Dendritic cell treated with granulocyte-macrophage colony-stimulating factor and Interleukin-4, amounts not matched to agents 40 ng/mL and 50 ng/mL, for 4 days (primary cell): ENCODE data around the gene TSSK6.

ENCODE experiments used
- H3K27ac Mint-ChIP-seq: one replicate; pipeline ENCODE4 v1.8.0; 2022; ENCODE audit warnings: mild to moderate bottlenecking, mixed read lengths
- H3K27me3 Mint-ChIP-seq: one replicate; pipeline ENCODE4 v1.8.0; 2022; ENCODE audit warnings: mild to moderate bottlenecking, mixed read lengths
- H3K36me3 Mint-ChIP-seq: one replicate; pipeline ENCODE4 v1.8.0; 2022; ENCODE audit warnings: low read depth, mixed read lengths
- H3K4me1 Mint-ChIP-seq: one replicate; pipeline ENCODE4 v1.8.0; 2022; ENCODE audit warnings: low read depth, mixed read lengths
- H3K4me3 Mint-ChIP-seq: one replicate; pipeline ENCODE4 v1.8.0; 2022; ENCODE audit warnings: mild to moderate bottlenecking, moderate library complexity, mixed read lengths
- H3K9me3 Mint-ChIP-seq: one replicate; pipeline ENCODE4 v1.8.0; 2022; ENCODE audit warnings: mixed read lengths
- intact Hi-C: fragments of 100-400 bp; cut with micrococcal nuclease; formaldehyde crosslinking; loops from one replicate; pipeline ENCODE4 v1.15.0; 2022

The TSSK6 gene

GRCh38 chr19:19470579-19470978 lies 44.8 kb downstream of the TSSK6 start:
- intact Hi-C loops = loop anchor here (5.0 kb wide), 1 partner anchor 63 kb away; the partner anchor contains the start of gene GATAD2A
- Mint-ChIP-seq H3K27ac (peak overlapping the region; percentile 56), H3K9me3 (peaks cover 35% of the 10 kb centered on the region), H3K4me3 (no peak overlapping the region), H3K4me1 (peaks cover 54% of the 10 kb centered on the region), H3K27me3 (no peaks in the 10 kb centered on the region), H3K36me3 (peaks cover 73% of the 10 kb centered on the region)

GRCh38 chr19:19468424-19469050 lies 46.8 kb downstream of the TSSK6 start:
- no peak overlapping the region for H3K27ac Mint-ChIP-seq
- peaks cover 71% of the 10 kb centered on the region for H3K36me3 Mint-ChIP-seq
- intact Hi-C loops = no loop called here
- no peak overlapping the region for H3K4me3 Mint-ChIP-seq
- no peaks in the 10 kb centered on the region for H3K27me3 Mint-ChIP-seq
- peaks cover 55% of the 10 kb centered on the region for H3K4me1 Mint-ChIP-seq
- peaks cover 43% of the 10 kb centered on the region for H3K9me3 Mint-ChIP-seq

DNA sequence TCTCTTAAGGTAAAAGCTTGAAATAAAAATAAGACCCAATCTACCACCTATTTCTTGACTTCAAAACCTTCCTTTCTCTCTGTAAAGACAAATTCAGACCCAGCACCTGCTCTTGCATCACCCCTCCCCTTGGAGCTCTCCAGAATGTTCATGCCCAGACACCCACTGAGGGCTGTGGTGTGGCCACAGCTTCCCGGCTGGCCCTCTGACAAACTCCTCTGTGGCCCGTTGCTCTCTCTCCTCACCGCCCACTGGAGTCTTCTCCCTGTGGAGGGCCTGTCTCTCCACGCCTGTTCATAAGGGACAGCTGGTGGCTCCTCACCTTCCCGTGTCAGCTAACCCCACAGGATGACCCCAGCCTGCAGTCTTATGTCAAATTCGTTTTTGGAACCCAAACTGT lies 49.1 kb downstream of the TSSK6 start:
- Mint-ChIP-seq H3K27ac (no peak overlapping the region), H3K9me3 (peaks cover 43% of the 10 kb centered on the region), H3K27me3 (no peaks in the 10 kb centered on the region), H3K4me1 (peaks cover 58% of the 10 kb centered on the region), H3K4me3 (no peak overlapping the region), H3K36me3 (peaks cover 55% of the 10 kb centered on the region)
- intact Hi-C loops = no loop called here

DNA sequence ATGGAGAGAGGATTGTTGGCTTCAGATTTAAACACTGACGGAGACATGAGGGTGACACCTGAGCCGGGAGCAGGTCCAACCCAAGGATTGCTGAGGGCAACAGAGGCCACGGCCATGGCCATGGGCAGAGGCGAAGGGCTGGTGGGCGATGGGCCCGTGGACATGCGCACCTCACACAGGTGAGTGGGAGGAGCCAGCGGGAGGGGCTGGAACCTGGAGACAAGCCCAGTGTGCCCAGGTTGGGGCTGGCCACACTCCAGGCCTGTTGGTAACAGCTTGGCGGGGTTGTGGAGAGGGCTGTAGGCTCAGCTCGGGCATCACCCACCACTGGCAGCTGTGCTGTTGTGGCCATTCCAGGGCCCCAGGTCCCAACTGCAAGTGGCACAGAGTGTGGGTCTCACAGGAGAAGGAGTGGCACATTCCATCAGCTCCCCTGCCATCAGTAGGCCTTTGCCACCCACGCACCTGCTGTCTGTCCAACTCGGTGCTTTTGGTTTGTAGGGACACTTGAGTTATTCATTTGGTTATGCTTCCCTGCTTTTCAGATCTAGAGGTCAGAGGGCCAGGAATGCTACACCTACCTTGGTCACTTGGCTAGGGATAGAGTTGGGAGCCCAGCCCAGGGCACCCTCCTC lies 49.8 kb downstream of the TSSK6 start:
- Mint-ChIP-seq H3K4me3 (no peak overlapping the region), H3K27ac (no peak overlapping the region), H3K9me3 (peaks cover 43% of the 10 kb centered on the region), H3K4me1 (peaks cover 58% of the 10 kb centered on the region), H3K27me3 (no peaks in the 10 kb centered on the region), H3K36me3 (peaks cover 55% of the 10 kb centered on the region)
- intact Hi-C loops = no loop called here

DNA sequence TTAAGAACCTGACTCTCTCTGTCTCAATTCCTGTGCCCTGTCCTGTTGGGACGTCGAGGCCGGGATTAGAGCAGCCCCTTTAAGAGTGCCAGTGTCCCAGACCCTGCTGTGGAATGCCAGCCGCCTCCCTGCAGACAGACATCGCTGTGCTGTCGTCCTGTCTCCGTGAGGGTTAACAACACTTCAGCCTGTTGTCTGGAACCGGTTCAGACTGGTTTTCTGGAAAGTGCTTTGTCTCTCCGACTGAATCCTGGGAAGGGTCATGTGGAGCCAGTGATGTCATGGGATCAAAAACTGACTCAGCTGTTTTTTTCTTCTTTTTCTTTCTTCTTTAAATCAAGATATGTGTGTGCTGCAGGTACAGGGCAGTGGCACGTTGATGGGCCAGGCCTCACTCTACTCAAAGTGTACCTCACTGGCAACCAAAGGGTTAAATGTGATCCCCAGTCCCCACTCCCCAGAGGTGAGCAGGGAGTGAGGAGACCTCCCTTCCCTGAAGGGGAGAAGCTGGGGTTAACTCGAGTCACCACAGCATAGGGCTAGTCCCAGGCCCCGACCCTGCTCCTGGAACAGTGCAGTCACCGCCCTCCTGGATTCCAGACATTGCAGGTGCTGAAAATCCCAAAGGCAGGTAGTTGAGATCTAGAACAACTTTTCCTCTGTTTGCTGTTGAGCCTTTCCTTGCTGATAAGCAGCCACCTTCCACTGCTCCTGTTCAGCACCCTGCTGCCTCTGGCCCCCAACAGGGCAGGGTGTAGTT lies 50.8 kb downstream of the TSSK6 start:
- Mint-ChIP-seq H3K27ac (peak overlapping the region; percentile 53), H3K36me3 (peaks cover 55% of the 10 kb centered on the region), H3K27me3 (no peaks in the 10 kb centered on the region), H3K4me3 (no peak overlapping the region), H3K4me1 (peaks cover 63% of the 10 kb centered on the region), H3K9me3 (peaks cover 43% of the 10 kb centered on the region)
- intact Hi-C loops = no loop called here
